Cardiac septum (tissue), 1 donor: Measurements from ENCODE around the gene PPP1R14C. TPM values are rescaled to one million over a fixed set of nuclear protein-coding genes. Genes with fewer than 3 reads are reported as not detected.
"Not testable (repeated sequence)": the region's sequence is repeated elsewhere in the genome, so short reads cannot be mapped to it uniquely, and the experiment has no call there.

Source experiments
- DNase-seq: peaks from one replicate; pipeline ENCODE4 v3.0.0-alpha.2; 2020; ENCODE audit warnings: low spot score
- intact Hi-C: fragments of 100-400 bp; cut with DNase I; formaldehyde crosslinking; loops from one replicate; pipeline ENCODE4 v1.14.0; 2022
- total RNA-seq: library from RNA; stranded (reverse); fragmentation: NEBNext Ultra II Directional; extraction: Animal tissue kit (Norgen Biotek cat#: 25700); gene quantifications from one replicate; pipeline ENCODE4 v1.2.1, GENCODE V29; 2021
- donor health status: DM: no; HTN: no; CAD: no.

Gene PPP1R14C
- total RNA-seq, 1 donor from 2014 or later, result 91.5 TPM

DNA sequence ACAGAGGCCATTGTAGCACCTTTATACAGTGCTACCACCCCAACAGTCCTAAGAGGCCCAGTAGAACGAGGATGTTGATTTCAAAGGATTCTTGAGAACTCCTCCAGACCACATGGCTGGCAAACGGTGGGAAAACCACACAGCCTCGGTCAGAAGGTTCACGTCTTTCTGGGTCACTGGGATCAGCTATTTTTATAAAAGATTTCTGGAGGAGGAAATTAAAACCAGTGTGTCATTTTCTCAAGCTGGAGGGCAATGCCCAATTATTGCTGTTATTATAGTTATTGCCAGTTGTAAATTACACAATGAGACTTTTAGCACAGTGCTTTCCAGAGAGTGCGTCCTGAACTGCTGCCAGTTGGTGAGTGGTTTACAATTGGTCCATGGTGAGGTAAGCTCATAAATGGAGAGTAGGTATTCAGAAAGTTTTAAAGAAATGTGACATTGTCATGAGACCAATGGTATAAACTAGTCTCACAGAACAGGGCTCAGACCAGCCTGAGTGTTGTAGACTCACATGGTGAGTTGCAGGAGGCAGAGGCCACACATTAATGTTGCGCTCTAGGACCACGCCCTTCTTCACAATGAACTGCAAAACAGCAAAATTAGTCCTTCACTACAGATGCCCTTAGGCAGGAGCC, 8.4 kb upstream of the PPP1R14C start:
- intact Hi-C loops, result no loop called here
- no peak for DNase-seq

GRCh38 chr6:150137711-150138110, 5.1 kb upstream of the PPP1R14C start:
- DNase-seq, intact Hi-C loops: not testable (repeated sequence)

GRCh38 chr6:150138638-150139037, 4.2 kb upstream of the PPP1R14C start:
- intact Hi-C loops, result no loop called here

GRCh38 chr6:150139533-150139932, 3.3 kb upstream of the PPP1R14C start:
- intact Hi-C loops, result no loop called here
- no peak for DNase-seq

More at GRCh38 chr6:150138638-150139037, 4.2 kb upstream of the PPP1R14C start:
- no peak for DNase-seq

- DNase-seq, result no peak
- intact Hi-C loops, result loop anchor here (5.0 kb wide), 3 partner anchors 37 to 112 kb away; no protein-coding TSS in a partner anchor
Observed at GRCh38 chr6:150140236-150140969, 2.4 kb upstream of the PPP1R14C start.

DNA sequence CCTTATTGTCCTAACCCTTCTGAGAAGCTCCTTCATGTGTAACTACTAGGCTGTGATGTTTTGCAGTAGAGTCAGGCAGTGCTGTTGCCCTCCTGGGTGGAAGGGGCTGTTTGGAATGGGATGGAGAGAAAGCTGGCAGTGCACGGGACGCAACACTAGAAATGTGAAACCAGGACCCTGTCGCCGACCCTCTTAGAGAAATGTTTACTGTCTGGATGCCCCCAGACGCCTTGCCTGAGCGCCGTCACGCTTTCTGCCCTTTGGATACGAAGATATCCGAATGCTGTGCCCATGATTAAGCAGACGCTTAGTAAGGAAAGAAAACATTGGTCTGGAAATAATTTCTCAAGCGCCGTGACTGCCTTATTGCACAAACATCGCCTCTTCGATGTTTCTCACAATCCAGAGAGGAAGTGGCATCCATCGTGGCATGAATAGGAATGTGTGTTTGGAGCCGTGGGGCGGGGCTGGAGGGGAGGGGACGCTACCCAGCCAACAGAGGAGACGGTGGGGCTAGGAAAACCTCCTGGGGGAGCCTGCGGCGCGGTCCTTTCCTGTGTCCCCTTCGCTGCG, 661 bp upstream of the PPP1R14C start:
- intact Hi-C loops, result loop anchor here (2.0 to 5.0 kb wide), 4 partner anchors 35 to 185 kb away; no protein-coding TSS in a partner anchor
- DNase-seq, result no peak

DNA sequence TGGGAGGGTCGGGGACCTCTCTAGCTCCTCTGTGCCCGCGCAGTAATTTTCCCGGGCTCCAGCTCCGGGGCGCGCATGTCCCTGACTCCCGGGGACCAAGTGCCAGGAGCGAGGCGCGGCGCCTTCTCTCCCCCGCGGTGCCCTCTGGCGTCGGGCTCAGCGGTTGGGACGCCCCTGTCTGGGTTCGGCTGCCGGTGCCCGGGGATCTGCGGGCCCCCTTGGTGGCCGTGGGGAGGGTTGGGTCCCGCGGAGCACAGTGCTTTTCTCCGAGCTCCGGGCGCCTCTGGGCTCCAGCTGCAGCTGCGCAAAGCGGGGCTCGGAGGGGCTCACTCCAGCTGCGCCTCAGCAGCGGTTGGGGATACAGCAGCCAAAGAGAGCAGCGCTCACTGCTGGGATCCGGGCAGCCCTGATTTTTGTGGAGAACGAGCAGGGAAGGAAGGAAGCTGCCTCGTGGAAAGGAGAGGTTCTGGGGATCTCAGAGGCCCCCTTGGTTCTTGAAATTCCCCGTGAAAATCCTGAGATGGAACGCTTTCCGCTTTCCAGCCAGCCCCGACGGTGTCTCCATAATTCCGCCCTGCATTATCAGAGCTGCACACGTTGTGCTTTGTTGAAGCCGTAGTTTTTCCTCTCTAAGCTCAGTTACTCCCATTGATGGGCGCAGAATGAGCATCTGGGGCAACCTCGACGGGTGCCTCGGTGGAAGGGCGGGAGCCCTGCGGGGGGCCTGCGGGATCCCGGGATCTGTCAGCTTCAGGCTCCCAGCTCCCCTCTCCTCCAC, 861 bp downstream of the PPP1R14C start:
- intact Hi-C loops, result loop anchor here (2.0 to 5.0 kb wide), 4 partner anchors 34 to 183 kb away; no protein-coding TSS in a partner anchor
- no peak for DNase-seq

- intact Hi-C loops, result loop anchor here (5.0 kb wide), 3 partner anchors 33 to 108 kb away; no protein-coding TSS in a partner anchor
Observed at GRCh38 chr6:150144294-150144868, 1.5 kb downstream of the PPP1R14C start.

GRCh38 chr6:150145427-150145826, 2.6 kb downstream of the PPP1R14C start:
- intact Hi-C loops, result no loop called here
- DNase-seq, result no peak

More at GRCh38 chr6:150144294-150144868, 1.5 kb downstream of the PPP1R14C start:
- DNase-seq, result no peak

GRCh38 chr6:150145830-150146229, 3.0 kb downstream of the PPP1R14C start:
- DNase-seq, result no peak
- intact Hi-C loops, result no loop called here

DNA sequence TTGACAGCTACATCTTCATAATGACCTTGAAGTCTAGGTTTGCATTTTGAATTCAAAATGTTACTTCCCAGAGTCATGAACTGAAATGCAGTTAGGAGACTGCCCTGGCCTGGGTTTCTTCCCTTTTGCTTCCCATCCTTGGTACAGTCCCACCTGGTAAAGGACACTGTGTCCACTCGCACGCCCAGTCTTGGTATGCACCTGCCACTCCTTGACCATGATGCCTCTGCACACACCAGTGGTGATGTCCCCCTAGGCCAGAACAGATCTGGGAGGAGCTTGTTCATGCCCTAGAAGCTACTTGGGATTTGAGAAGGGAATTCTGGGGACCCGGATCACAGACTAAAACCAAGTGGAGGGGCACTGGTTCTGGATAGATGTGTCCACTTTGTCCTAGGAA, 3.6 kb downstream of the PPP1R14C start:
- intact Hi-C loops, result no loop called here
- DNase-seq, result no peak

DNA sequence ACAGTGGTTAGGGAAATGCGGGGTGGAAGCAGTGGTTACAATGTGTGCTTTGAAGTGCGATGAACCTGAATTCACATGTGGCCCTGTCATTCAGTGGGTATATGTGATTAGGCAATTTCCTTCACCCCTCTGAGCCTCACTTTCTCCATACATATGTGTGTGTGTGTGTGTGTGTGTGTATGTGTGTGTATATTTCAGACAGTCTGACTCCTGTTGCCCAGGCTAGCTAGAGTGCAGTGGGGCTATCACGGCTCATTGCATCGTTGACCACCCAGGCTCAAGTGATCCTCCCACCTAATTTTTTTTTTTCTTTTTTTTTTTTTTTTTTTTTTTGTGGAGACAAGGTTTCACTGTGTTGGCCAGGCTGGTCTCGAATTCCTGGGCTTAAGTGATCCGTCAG, 6.3 kb downstream of the PPP1R14C start:
- intact Hi-C loops, result no loop called here
- DNase-seq, result no peak

- DNase-seq, result no peak
- intact Hi-C loops, result no loop called here
Observed at GRCh38 chr6:150150458-150150820, 7.6 kb downstream of the PPP1R14C start.

- intact Hi-C loops, result no loop called here
- no peak for DNase-seq
Observed at GRCh38 chr6:150150821-150151646, 8.2 kb downstream of the PPP1R14C start.

- intact Hi-C loops, result no loop called here
- DNase-seq, result no peak
Observed at GRCh38 chr6:150152891-150153876, 10.3 kb downstream of the PPP1R14C start.

- no peak for DNase-seq
- intact Hi-C loops, result no loop called here
Observed at GRCh38 chr6:150153905-150154492, 11.2 kb downstream of the PPP1R14C start.

GRCh38 chr6:150156460-150156859, 13.6 kb downstream of the PPP1R14C start:
- intact Hi-C loops, result no loop called here

More at GRCh38 chr6:150156460-150156859, 13.6 kb downstream of the PPP1R14C start:
- no peak for DNase-seq
